ENCODE results near the gene CLDN1. TPM values are rescaled to one million over a fixed set of nuclear protein-coding genes. Genes with fewer than 3 reads are reported as not detected.

The CLDN1 gene
- total RNA-seq, 1 experiment from 2014 or later = 38.9 TPM

DNA sequence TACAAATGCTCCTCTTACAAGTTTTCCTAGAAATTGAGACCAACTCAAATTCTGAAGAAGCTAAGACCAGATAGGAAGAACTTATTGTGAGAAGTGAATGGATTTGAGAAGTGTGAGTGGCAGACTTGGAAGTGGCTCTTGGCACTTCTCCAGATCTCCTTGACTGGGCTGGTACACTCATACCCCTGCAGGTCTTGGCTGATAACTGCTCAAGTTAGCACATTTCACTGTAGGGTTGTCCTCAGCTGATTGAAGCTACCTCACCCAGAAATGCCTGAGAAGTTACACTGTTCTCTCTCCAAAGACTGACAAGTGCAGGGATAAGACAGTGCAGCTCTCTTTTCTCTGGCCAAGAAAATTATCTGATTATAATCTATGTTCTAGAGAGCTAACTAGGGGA, 16.5 kb upstream of the CLDN1 start:
- Mint-ChIP-seq H3K4me1 (ENCODE audit: low read depth, unreplicated experiment) (peaks cover 5% of the 10 kb centered on the region), H3K27ac (ENCODE audit: unreplicated experiment) (no peak overlapping the region), H3K9me3 (ENCODE audit: unreplicated experiment) (peaks cover 7% of the 10 kb centered on the region), H3K27me3 (ENCODE audit: insufficient read depth, unreplicated experiment) (no peaks in the 10 kb centered on the region), H3K4me3 (ENCODE audit: unreplicated experiment) (no peak overlapping the region), H3K36me3 (ENCODE audit: insufficient read depth, unreplicated experiment) (no peaks in the 10 kb centered on the region)
- TF ChIP-seq, protein P1, sequence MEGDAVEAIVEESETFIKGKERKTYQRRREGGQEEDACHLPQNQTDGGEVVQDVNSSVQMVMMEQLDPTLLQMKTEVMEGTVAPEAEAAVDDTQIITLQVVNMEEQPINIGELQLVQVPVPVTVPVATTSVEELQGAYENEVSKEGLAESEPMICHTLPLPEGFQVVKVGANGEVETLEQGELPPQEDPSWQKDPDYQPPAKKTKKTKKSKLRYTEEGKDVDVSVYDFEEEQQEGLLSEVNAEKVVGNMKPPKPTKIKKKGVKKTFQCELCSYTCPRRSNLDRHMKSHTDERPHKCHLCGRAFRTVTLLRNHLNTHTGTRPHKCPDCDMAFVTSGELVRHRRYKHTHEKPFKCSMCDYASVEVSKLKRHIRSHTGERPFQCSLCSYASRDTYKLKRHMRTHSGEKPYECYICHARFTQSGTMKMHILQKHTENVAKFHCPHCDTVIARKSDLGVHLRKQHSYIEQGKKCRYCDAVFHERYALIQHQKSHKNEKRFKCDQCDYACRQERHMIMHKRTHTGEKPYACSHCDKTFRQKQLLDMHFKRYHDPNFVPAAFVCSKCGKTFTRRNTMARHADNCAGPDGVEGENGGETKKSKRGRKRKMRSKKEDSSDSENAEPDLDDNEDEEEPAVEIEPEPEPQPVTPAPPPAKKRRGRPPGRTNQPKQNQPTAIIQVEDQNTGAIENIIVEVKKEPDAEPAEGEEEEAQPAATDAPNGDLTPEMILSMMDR (IDR thresholded peaks at IDR 0.05; ENCODE audit: insufficient read depth in 1 of 2, low read depth in 1 of 2, low read length in 1 of 2, severe bottlenecking in 1 of 2, unreplicated experiment in 1 of 2) = no peak
- Histone ChIP-seq H3K4me3 (ENCODE audit: low read depth, low read length) (no peak overlapping the region), H3K36me3 (ENCODE audit: control insufficient read depth, insufficient read depth, low read length) (no peaks in the 10 kb centered on the region), H3K27me3 (replicated peaks; ENCODE audit: control insufficient read depth, insufficient read depth, low read length) (no peaks in the 10 kb centered on the region), H3K9me3 (no peaks in the 10 kb centered on the region; the same call in 1 of the 2 replicates), H3K4me1 (no peaks in the 10 kb centered on the region)
- DNase-seq = no peak
- intact Hi-C loops (cut with micrococcal nuclease; ENCODE audit: unreplicated experiment) = no loop called here
- no TSS peak for BruUV-seq (replicated peaks)
- CTCF ChIA-PET = interaction anchor here (0.9 kb wide), 1 partner anchor 16 kb away, joined by 3 read pairs; the partner anchor contains the start of gene CLDN1
- POLR2A ChIA-PET = no interaction called here

DNA sequence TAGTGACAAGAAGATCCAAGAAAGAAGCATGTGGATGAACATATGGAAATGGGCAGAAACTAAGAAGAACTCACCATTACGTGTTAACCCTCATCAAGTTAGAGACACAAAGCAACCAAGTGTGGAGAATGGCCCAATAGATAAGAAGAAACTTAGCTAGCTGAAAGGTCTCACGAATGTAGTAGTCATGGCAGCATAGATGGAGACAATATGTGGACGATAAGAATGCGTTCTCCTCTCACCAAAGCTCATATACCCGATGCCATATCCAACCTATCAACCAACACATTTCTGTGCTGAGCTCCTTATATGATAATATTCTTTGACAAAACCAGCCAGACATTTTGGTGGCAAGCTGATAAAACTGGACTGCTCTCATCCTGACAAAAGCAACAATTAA, 15.1 kb upstream of the CLDN1 start:
- TF ChIP-seq, protein P1 (IDR thresholded peaks at IDR 0.05; ENCODE audit: insufficient read depth in 1 of 2, low read depth in 1 of 2, low read length in 1 of 2, severe bottlenecking in 1 of 2, unreplicated experiment in 1 of 2) = no peak
- H3K27me3 ChIP-seq (replicated peaks; ENCODE audit: control insufficient read depth, insufficient read depth, low read length) = no peaks in the 10 kb centered on the region
- intact Hi-C loops (cut with micrococcal nuclease; ENCODE audit: unreplicated experiment) = no loop called here
- POLR2A ChIA-PET = no interaction called here
- no peaks in the 10 kb centered on the region for H3K4me1 Mint-ChIP-seq (ENCODE audit: low read depth, unreplicated experiment)
- no peaks in the 10 kb centered on the region for H3K36me3 ChIP-seq (ENCODE audit: control insufficient read depth, insufficient read depth, low read length)
- no peaks in the 10 kb centered on the region for H3K4me1 ChIP-seq
- no TSS peak for BruUV-seq (replicated peaks)
- H3K4me3 Mint-ChIP-seq (ENCODE audit: unreplicated experiment) = no peak overlapping the region
- H3K9me3 Mint-ChIP-seq (ENCODE audit: unreplicated experiment) = peaks cover 4% of the 10 kb centered on the region
- H3K4me3 ChIP-seq (ENCODE audit: low read depth, low read length) = no peak overlapping the region
- DNase-seq = no peak
- no peak overlapping the region for H3K27ac Mint-ChIP-seq (ENCODE audit: unreplicated experiment)
- H3K9me3 ChIP-seq = no peaks in the 10 kb centered on the region; the same call in 1 of the 2 replicates
- H3K27me3 Mint-ChIP-seq (ENCODE audit: insufficient read depth, unreplicated experiment) = no peaks in the 10 kb centered on the region
- H3K36me3 Mint-ChIP-seq (ENCODE audit: insufficient read depth, unreplicated experiment) = no peaks in the 10 kb centered on the region
- CTCF ChIA-PET = no interaction called here

DNA sequence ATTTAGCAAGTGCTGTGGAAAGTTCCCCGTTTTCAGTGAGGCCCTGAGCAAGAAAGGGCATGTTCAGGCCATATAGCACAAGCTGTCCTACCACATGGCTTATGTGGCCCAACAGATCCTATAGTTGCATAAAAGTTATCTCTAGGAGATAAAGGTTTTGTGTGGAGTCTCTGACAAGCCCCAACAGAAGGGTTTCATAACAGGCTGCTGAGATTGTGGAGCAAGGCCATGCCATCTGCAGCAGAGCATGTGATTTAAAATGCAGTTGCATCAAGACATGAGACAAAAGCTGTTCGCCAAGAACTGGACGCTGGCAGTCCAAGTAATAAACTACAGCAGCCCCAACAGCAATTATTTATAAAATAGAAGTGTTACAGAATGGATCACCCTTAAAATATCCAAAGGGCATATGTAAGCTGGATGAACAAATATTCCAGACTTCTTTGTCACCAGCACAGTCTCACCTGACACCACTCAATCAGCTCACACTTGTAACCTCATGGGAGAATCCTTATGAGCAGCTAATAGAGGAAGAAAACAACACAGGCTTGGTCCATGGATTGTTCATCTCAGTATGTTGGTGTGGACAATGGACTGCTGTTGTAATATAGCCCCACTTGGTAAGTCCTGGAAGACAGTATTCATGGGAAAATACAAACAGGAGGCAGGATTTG, 14.4 kb upstream of the CLDN1 start:
- Mint-ChIP-seq H3K4me1 (ENCODE audit: low read depth, unreplicated experiment) (no peaks in the 10 kb centered on the region), H3K9me3 (ENCODE audit: unreplicated experiment) (no peaks in the 10 kb centered on the region), H3K27me3 (ENCODE audit: insufficient read depth, unreplicated experiment) (no peaks in the 10 kb centered on the region), H3K4me3 (ENCODE audit: unreplicated experiment) (no peak overlapping the region), H3K27ac (ENCODE audit: unreplicated experiment) (no peak overlapping the region), H3K36me3 (ENCODE audit: insufficient read depth, unreplicated experiment) (no peaks in the 10 kb centered on the region)
- DNase-seq = no peak
- POLR2A ChIA-PET = no interaction called here
- no TSS peak for BruUV-seq (replicated peaks)
- H3K36me3 ChIP-seq (ENCODE audit: control insufficient read depth, insufficient read depth, low read length) = no peaks in the 10 kb centered on the region
- CTCF ChIA-PET = no interaction called here
- TF ChIP-seq, protein P1 (IDR thresholded peaks at IDR 0.05; ENCODE audit: insufficient read depth in 1 of 2, low read depth in 1 of 2, low read length in 1 of 2, severe bottlenecking in 1 of 2, unreplicated experiment in 1 of 2) = no peak
- H3K4me3 ChIP-seq (ENCODE audit: low read depth, low read length) = no peak overlapping the region
- H3K27me3 ChIP-seq (replicated peaks; ENCODE audit: control insufficient read depth, insufficient read depth, low read length) = no peaks in the 10 kb centered on the region
- intact Hi-C loops (cut with micrococcal nuclease; ENCODE audit: unreplicated experiment) = no loop called here
- no peaks in the 10 kb centered on the region; the same call in 1 of the 2 replicates for H3K9me3 ChIP-seq
- no peaks in the 10 kb centered on the region for H3K4me1 ChIP-seq
